NB4 (cell line): ENCODE data around the gene LRMDA.

Experiments used
- CTCF ChIP-seq: IDR thresholded peaks from one replicate; pipeline ENCODE4 v1.5.1; 2012; ENCODE audit warnings: low read depth, low read length
- MYC ChIP-seq: IDR thresholded peaks from 2 replicates; pipeline ENCODE4 v1.6.1; 2011; ENCODE audit warnings: low read depth, low read length

GRCh38 chr10:76547352-76547972, 1116.0 kb downstream of the LRMDA start:
- TF ChIP-seq CTCF, result peak; percentile 84
- TF ChIP-seq MYC, result no peak; the same call in 1 of the 2 replicates
